Raji (cell line): Measurements from ENCODE around the gene STC2.

ENCODE experiments used
- POLR2A ChIP-seq: IDR thresholded peaks from 2 replicates; pipeline ENCODE4 v1.6.1; 2011; ENCODE audit warnings: low read depth, low read length, control low read depth; ENCODE audit not compliant: insufficient read depth

Gene STC2, protein sequence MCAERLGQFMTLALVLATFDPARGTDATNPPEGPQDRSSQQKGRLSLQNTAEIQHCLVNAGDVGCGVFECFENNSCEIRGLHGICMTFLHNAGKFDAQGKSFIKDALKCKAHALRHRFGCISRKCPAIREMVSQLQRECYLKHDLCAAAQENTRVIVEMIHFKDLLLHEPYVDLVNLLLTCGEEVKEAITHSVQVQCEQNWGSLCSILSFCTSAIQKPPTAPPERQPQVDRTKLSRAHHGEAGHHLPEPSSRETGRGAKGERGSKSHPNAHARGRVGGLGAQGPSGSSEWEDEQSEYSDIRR

DNA sequence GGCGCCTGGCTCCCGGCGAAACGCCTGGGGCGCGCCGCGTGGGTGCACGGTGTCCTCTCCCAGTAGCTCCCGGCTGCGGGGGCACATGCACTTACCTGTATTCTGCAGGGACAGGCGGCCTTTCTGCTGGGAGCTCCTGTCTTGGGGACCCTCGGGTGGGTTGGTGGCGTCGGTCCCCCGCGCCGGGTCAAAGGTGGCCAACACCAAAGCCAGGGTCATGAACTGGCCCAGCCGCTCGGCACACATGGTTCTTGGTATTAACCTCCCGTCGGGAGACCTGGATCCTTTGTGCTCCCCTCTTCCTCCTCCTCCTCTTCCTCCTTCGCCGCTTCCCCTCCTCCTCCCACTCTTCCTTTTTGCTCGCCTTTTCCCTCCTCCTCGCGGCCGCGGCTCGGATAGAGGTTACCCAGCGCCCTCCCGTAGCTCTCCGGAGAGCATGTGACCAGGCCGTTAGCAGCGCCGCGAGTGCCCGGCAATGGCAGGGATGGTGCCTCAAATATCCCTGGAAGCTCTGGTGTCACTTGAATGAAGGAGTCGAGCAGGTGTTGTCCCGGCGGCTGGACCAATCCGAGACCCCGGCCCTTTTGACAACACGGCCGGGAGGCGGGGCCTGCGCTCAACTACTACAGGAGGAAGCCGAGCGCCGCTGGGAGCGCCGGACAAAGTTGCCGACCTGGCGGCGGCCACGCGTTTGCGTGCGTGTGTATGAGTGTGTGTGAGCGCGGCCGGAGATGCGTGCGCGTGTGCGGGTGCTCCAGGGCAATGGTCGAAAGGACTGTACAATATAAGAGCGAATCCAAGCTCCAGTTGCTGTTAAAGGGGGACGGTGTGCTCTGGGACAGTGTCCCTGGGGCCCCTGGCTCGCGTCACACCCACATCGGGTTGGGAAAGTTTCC lies at the start of gene STC2:
TSS of gene STC2 (minus strand) at position 467 of the 896 bp plus-strand sequence. CDS start at position 246, 221 bp downstream.
- no peak for TF ChIP-seq POLR2A

- TF ChIP-seq POLR2A = no peak
Measured at GRCh38 chr5:173371400-173371799, 43.2 kb upstream of the STC2 start.

DNA sequence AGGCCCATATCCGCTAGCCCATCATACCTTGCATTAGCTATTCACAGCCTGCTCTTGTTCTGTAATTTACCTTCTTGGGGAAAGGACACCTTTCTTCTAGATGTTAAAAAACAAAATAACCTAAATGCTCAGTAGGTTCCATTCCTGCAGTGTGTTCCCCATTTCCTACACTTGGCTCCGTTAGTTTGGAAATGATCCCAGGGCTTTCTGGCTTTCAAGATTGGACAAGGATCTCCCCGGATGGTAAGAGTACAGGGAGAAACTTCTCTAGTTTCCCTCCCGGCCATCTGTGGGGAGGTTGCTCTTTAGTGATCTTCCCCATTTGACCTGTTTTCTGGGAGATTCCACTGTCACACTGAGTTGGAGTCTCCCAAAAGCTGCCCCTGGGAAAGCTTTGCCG lies 27.3 kb upstream of the STC2 start:
- TF ChIP-seq POLR2A = no peak

DNA sequence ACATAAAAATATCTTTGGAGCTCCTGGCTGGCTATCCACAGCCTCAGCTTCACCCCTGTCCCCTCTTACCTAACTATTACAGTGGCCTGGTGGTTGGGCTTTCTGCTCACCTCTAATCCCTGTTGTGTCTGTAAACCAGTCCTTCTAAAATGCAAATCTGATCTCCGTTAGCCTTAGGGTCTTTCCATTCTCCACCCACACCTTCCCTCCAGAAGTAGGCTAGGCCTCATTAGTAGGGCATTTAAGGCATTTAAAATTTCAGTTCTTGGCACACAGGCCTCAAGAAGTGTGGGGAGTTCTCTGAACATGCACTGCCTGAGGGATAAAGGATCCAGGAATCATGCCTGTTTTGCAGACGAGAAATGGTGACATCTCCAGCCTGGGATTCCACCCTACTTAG lies 26.4 kb upstream of the STC2 start:
- TF ChIP-seq POLR2A = no peak

DNA sequence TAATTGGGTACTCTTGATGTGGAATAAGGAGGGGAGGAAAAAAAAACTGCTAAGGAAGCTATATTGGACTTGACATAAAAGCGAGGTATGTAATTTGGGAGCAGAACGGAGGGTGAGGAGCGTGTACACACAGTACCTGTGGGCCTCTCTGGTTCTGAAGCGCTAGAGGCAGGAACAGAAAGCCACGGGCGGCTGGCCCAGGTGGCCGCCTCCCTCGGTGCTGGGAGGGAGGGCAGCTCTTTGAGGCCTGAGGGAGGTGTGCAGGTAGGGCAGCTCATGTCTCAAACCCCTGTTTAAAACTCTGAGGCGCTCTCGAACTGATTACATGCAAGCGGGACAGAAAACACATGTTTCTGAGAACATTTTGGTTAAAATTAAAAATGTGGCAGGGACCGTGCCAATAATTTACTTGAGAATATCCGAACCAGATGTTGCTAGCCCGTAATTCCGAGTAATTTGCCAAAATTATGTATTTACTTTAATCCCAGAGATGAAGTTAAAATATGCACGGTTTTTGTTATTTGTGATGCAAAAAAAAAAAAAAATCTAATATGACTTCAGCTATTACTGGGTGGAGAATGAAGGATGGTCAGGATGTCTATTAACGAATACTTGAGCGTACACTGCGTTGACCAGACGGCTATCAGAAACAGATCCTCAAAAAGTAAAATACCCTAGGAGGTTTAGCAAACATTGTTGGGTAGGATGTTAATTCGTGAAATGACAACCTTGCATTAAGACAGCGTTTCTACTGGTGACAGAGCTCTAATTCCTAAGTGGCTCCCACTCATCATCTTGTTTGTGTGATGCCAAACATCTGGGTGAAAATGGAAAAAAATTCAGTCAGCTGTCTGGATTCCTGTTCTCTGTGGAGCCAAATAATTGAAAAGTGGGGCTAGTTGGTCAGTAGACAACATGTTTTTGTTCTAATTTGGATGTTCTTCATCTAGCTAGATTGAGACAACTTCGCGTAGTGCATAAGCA lies 24.4 kb upstream of the STC2 start:
- no peak for TF ChIP-seq POLR2A

- no peak for TF ChIP-seq POLR2A
Measured at GRCh38 chr5:173342813-173343755, 14.9 kb upstream of the STC2 start.

GRCh38 chr5:173341961-173342430 lies 13.8 kb upstream of the STC2 start:
- TF ChIP-seq POLR2A = no peak

- no peak for TF ChIP-seq POLR2A
Measured at GRCh38 chr5:173340984-173341383, 12.8 kb upstream of the STC2 start.

GRCh38 chr5:173340451-173340850 lies 12.2 kb upstream of the STC2 start:
- TF ChIP-seq POLR2A = no peak

DNA sequence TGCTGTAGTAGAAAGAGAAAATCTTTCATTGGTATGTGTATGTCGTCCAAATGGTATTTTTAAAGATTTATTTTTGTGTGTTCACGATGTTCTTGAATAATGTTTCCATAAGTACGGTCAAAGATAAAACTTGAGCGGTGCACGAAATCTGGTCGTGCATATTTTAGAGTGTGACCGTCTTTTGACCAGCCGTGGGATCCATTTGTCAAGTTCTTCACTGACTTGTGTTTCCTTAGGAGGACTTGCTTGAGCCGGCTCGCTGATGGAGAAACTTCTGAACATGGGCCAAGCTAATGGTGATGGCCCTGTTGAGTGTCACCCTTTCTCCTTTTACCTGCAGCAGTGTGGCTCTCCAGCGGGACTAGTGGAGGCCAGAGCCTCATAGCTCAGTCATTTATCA lies 11.1 kb upstream of the STC2 start:
- no peak for TF ChIP-seq POLR2A

GRCh38 chr5:173338380-173339015 lies 10.3 kb upstream of the STC2 start:
- TF ChIP-seq POLR2A = no peak

- no peak for TF ChIP-seq POLR2A
Measured at GRCh38 chr5:173334808-173335207, 6.6 kb upstream of the STC2 start.

- no peak for TF ChIP-seq POLR2A
Measured at GRCh38 chr5:173333925-173334661, 5.9 kb upstream of the STC2 start.
